Endothelial cell of umbilical vein (primary cell): ENCODE results near the gene HIP1.
"Not testable (repeated sequence)": the region's sequence is repeated elsewhere in the genome, so short reads cannot be mapped to it uniquely, and the experiment has no call there.

ENCODE experiments used
- CTCF ChIP-seq, 2 donors: IDR thresholded peaks; 1 replicate in 1 of 2; 2 replicates in 1 of 2; pipeline ENCODE4 v1.5.1; 2011; ENCODE audit warnings: low read length in 2 of 2, mild to moderate bottlenecking in 2 of 2, moderate library complexity in 2 of 2, control low read depth in 1 of 2, inconsistent platforms in 1 of 2, low read depth in 1 of 2; ENCODE audit not compliant: insufficient read depth in 1 of 2; ENCODE audit errors: extremely low read depth in 1 of 2
- EZH2 ChIP-seq: IDR thresholded peaks from 2 replicates; pipeline ENCODE4 v1.6.1; 2012; ENCODE audit warnings: borderline replicate concordance, low read depth, mild to moderate bottlenecking, moderate library complexity, low read length, inconsistent platforms; ENCODE audit not compliant: severe bottlenecking
- JUN ChIP-seq: IDR thresholded peaks from 2 replicates; pipeline ENCODE4 v1.6.1; 2011; ENCODE audit warnings: borderline replicate concordance, low read depth; ENCODE audit not compliant: insufficient read length, insufficient read depth
- POLR2A ChIP-seq: IDR thresholded peaks from 2 replicates; pipeline ENCODE4 v1.6.1; 2012; ENCODE audit warnings: low read depth, mild to moderate bottlenecking, control low read depth, low read length
- POLR2AphosphoS5 ChIP-seq: IDR thresholded peaks from 2 replicates; pipeline ENCODE4 v1.6.1; 2012; ENCODE audit warnings: low read depth, mild to moderate bottlenecking, control low read depth, low read length, moderate library complexity; ENCODE audit not compliant: insufficient read depth

GRCh38 chr7:75492020-75492419 lies 246.7 kb downstream of the HIP1 start, which contains the start of gene SPDYE5:
- not testable (repeated sequence) for TF ChIP-seq CTCF (IDR thresholded peaks at IDR 0.05; ENCODE audit: extremely low read depth in 1 of 2, insufficient read depth in 1 of 2, low read depth in 1 of 2, low read length in 2 of 2); POLR2AphosphoS5; EZH2; POLR2A; JUN
